ENCODE data around the gene LCK. TPM values are rescaled to one million over a fixed set of nuclear protein-coding genes. Genes with fewer than 3 reads are reported as not detected.
A peak's percentile ranks its signal among the peaks of the same experiment; 100 is the strongest.

Gene LCK
- total and polyA plus RNA-seq, 10 of the 15 experiments (the other 5 are each of a cell fraction or from before 2014, with no cell fraction given), result 31.5 to 173 (median 119) TPM

DNA sequence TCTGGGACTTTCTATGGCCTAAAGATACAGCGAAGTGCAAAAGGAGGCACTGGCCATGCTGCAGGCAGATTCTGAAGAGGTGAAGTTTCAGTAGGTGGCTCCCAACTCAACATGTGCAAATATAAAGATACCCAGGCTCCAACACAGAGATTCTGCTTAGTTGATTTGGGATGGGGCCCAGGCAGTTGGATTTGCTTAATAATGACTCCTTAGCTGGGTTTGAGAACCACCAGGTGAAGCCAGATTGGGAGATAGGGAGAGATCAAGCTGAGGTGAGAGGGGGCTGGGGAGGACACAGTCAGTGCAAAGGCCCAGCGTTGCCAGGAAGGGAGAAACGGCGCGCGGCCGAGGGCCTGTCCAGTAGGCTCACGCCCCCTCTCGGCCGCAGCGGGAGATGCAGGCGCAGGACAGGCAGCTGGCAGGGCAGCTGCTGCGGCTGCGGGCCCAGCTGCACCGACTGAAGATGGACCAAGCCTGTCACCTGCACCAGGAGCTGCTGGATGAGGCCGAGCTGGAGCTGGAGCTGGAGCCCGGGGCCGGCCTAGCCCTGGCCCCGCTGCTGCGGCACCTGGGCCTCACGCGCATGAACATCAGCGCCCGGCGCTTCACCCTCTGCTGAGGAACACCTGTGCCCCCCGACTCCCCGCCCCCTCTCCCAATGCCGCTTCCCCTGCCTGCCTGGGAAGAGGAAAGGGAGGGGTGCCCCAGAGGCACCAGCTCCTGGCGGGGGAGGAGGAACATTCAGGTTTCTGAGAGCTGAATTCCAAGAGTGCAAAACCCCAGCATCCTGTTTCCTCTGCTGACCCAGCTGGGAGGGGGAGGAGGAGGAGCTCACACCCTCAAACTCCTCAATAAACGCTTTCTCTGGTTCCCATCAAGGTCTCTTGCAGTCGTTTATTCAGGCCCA is 2.8 kb upstream of the LCK start (continued):
- no peak for TF ChIP-seq NFYA (IDR thresholded peaks at IDR 0.05; ENCODE audit: borderline replicate concordance, low read depth, low read length)
- peak; percentile 99 for TF ChIP-seq SMARCA5 (IDR thresholded peaks at IDR 0.05)
- TF ChIP-seq RBBP5 (conservative IDR thresholded peaks at IDR 0.05), result no peak
- peak; percentile 34; the same call in 1 of the 2 replicates for TF ChIP-seq BACH1 (IDR thresholded peaks at IDR 0.05; ENCODE audit: borderline replicate concordance)
- peak; percentile 37; the same call in 1 of the 2 replicates for TF ChIP-seq YY1 (IDR thresholded peaks at IDR 0.05; ENCODE audit: low read depth, low read length)
- no peak for TF ChIP-seq ZNF274 (IDR thresholded peaks at IDR 0.05; ENCODE audit: insufficient read depth, insufficient read length)
- TF ChIP-seq HSF1 (IDR thresholded peaks at IDR 0.05; ENCODE audit: low read depth, low read length), result no peak
- no peak for TF ChIP-seq NFXL1 (IDR thresholded peaks at IDR 0.05; ENCODE audit: borderline replicate concordance)
- TF ChIP-seq RCOR1 (conservative IDR thresholded peaks at IDR 0.05; ENCODE audit: low read depth, low read length), result no peak
- TF ChIP-seq TCF7 (IDR thresholded peaks at IDR 0.05; ENCODE audit: borderline replicate concordance), result no peak
- TF ChIP-seq, protein P1, sequence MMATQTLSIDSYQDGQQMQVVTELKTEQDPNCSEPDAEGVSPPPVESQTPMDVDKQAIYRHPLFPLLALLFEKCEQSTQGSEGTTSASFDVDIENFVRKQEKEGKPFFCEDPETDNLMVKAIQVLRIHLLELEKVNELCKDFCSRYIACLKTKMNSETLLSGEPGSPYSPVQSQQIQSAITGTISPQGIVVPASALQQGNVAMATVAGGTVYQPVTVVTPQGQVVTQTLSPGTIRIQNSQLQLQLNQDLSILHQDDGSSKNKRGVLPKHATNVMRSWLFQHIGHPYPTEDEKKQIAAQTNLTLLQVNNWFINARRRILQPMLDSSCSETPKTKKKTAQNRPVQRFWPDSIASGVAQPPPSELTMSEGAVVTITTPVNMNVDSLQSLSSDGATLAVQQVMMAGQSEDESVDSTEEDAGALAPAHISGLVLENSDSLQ (IDR thresholded peaks at IDR 0.05), result no peak; the same call in 1 of the 2 replicates
